GM19351 (cell line): Measurements from ENCODE around the gene FAM163B.

ENCODE experiments used
- ATAC-seq: cut with Tn5 transposase; IDR thresholded peaks from one replicate; pipeline ENCODE4 v1.9.1; 2021; ENCODE audit warnings: mild to moderate bottlenecking, moderate library complexity; ENCODE audit not compliant: unreplicated experiment

Gene FAM163B

GRCh38 chr9:133553123-133553522, 56.1 kb downstream of the FAM163B start:
- ATAC-seq = no peak

- no peak for ATAC-seq
Observed at GRCh38 chr9:133552236-133552635, 57.0 kb downstream of the FAM163B start.

- no peak for ATAC-seq
Observed at GRCh38 chr9:133551446-133551845, 57.7 kb downstream of the FAM163B start.

GRCh38 chr9:133547116-133547515, 62.1 kb downstream of the FAM163B start:
- ATAC-seq = no peak

- ATAC-seq = no peak
Observed at GRCh38 chr9:133546287-133546680, 62.9 kb downstream of the FAM163B start.

GRCh38 chr9:133545494-133546286, 63.5 kb downstream of the FAM163B start:
- ATAC-seq = no peak

GRCh38 chr9:133543772-133544467, 65.3 kb downstream of the FAM163B start:
- ATAC-seq = no peak

GRCh38 chr9:133542002-133542401, 67.2 kb downstream of the FAM163B start:
- no peak for ATAC-seq

- ATAC-seq = no peak
Observed at GRCh38 chr9:133540698-133541025, 68.5 kb downstream of the FAM163B start.

- no peak for ATAC-seq
Observed at GRCh38 chr9:133539991-133540697, 69.0 kb downstream of the FAM163B start.

GRCh38 chr9:133538851-133539833, 70.0 kb downstream of the FAM163B start:
- ATAC-seq = no peak

GRCh38 chr9:133538176-133538575, 71.0 kb downstream of the FAM163B start:
- ATAC-seq = no peak

- no peak for ATAC-seq
Observed at GRCh38 chr9:133537257-133537656, 71.9 kb downstream of the FAM163B start.

GRCh38 chr9:133536536-133536935, 72.7 kb downstream of the FAM163B start:
- no peak for ATAC-seq

GRCh38 chr9:133536080-133536479, 73.1 kb downstream of the FAM163B start:
- no peak for ATAC-seq

GRCh38 chr9:133535306-133535877, 73.8 kb downstream of the FAM163B start:
- no peak for ATAC-seq

GRCh38 chr9:133534346-133535291, 74.6 kb downstream of the FAM163B start, which contains the start of gene ADAMTSL2:
TSS of gene ADAMTSL2 (plus strand) at chr9:133534704. CDS start at chr9:133536713, 2,009 bp downstream.
- ATAC-seq = no peak

GRCh38 chr9:133533857-133534256, 75.3 kb downstream of the FAM163B start:
- ATAC-seq = no peak
